Heart left ventricle (tissue), 16 donors: Measurements from ENCODE around the gene CERS3. TPM values are rescaled to one million over a fixed set of nuclear protein-coding genes. Genes with fewer than 3 reads are reported as not detected.

ENCODE experiments used
- ATAC-seq, 4 donors: fragments of 200-7000 bp; cut with Tn5 transposase; one replicate each; pipeline ENCODE4 v1.9.1; 2020 to 2022; ENCODE audit warnings: moderate library complexity in 4 of 4, mild to moderate bottlenecking in 3 of 4, moderate number of reproducible peaks in 1 of 4
- DNase-seq, 5 donors: peaks; one replicate each; pipeline ENCODE4 v3.0.0-alpha.2; 2020
- H3K27ac ChIP-seq, 12 donors: fragments of 200-600 bp; sonication (generic) in 4 of 12; one replicate each; pipeline versions ENCODE4 v1.5.0 to v1.8.0; 2016 to 2022; ENCODE audit warnings: mild to moderate bottlenecking in 2 of 12
- H3K27me3 ChIP-seq, 9 donors: fragments of 200-600 bp; sonication (generic) in 2 of 9; one replicate each; pipeline versions ENCODE4 v1.5.1 to v1.8.0; 2016 to 2022; ENCODE audit warnings: mild to moderate bottlenecking in 3 of 9
- H3K36me3 ChIP-seq, 9 donors: fragments of 200-600 bp; sonication (generic) in 2 of 9; one replicate each; pipeline versions ENCODE4 v1.5.0 to v1.8.0; 2018 to 2022; ENCODE audit warnings: mild to moderate bottlenecking in 2 of 9
- H3K4me1 ChIP-seq, 12 donors: fragments of 200-600 bp; sonication (generic) in 4 of 12; one replicate each; pipeline versions ENCODE4 v1.5.0 to v1.8.0; 2016 to 2022; ENCODE audit warnings: mild to moderate bottlenecking in 3 of 12
- H3K4me3 ChIP-seq, 12 donors: fragments of 200-600 bp; sonication (generic) in 4 of 12; one replicate each; pipeline versions ENCODE4 v1.5.0 to v1.8.0; 2017 to 2022; ENCODE audit warnings: mild to moderate bottlenecking in 9 of 12, moderate library complexity in 4 of 12
- H3K9me3 ChIP-seq, 12 donors: fragments of 200-600 bp; sonication (generic) in 4 of 12; one replicate each; pipeline versions ENCODE4 v1.5.0 to v1.8.0; 2016 to 2022; ENCODE audit warnings: mild to moderate bottlenecking in 1 of 12
- POLR2A ChIP-seq, 2 donors: fragments of 450-650 bp; IDR thresholded peaks; one replicate each; pipeline ENCODE4 v1.6.1; 2017; ENCODE audit warnings: antibody characterized with exemption in 2 of 2, mild to moderate bottlenecking in 2 of 2, moderate library complexity in 2 of 2
- WGBS, 4 donors: extraction: QIAGEN DNeasy Blood & Tissue Kit in 2 of 4; methylation state at CpG; one replicate each; pipeline versions ENCODE4 v1.1.5 to v1.1.7; 2013 to 2018; 5-methylcytosine and 5-hydroxymethylcytosine counted together
- intact Hi-C, 10 donors: fragments of 100-400 bp; cut with DNase I; formaldehyde crosslinking; loops; one replicate each; pipeline versions ENCODE4 v1.11.1 to v1.14.2; 2022
- polyA plus RNA-seq, 2 donors: library from polyadenylated mRNA; stranded (reverse); fragments of 200-250 nt; gene quantifications; one replicate each; pipeline ENCODE4 v1.2.3, GENCODE V29; 2013
- total RNA-seq, 9 donors: library from RNA; depleted of rRNA in 2 of 9; stranded (reverse); fragments of >200 nt in 2 of 9; fragmentation: NEBNext Ultra II Directional in 3 of 9; extraction: Animal tissue kit (Norgen Biotek cat#: 25700) in 3 of 9; gene quantifications; one replicate each; pipeline versions ENCODE4 v1.1.0 to v1.2.4, GENCODE V29; 2016 to 2023
- TF ChIP-seq, protein P1 (sequence below), 12 donors: fragments of 200-600 bp; sonication (generic) in 4 of 12; IDR thresholded peaks; one replicate each; pipeline versions ENCODE4 v1.5.0 to v1.8.0; 2018 to 2022; ENCODE audit warnings: antibody characterized with exemption in 12 of 12, mild to moderate bottlenecking in 5 of 12
- donor health status: ischemic (EF 13 %, LVEDD 7.1; RV severe dilation, severe dysfunction).
- donor health status: healthy with polysubstance abuse.
- donor health status: DM: no; HTN: yes; CAD: no.
- donor health status: DM: no; HTN: no; CAD: no.
- donor health status: ischemic (EF 25% LVEDD 6.9; RV normal size, moderate dysfunction).
- donor health status: ischemic (EF 25% LVEDD 5.7; RV mildly dilated, moderate dysfunction).
- donor health status: healthy.
- donor health status: DM: yes; HTN: yes; CAD: no.
- donor health status: ischemic (EF 35%, LVEDD 5.7; RV mildly dilated, moderate dysfunction).
- donor health status: nonischemic (EF 11% LVEDD 7.7; RV severe dilation, severe dysfunction).
- donor health status: DM: yes; HTN: yes; CAD: no.
- donor health status: PGD.
- donor health status: ischemic (EF 29% LVEDD 5.4; RV normal size, mild dysfunction).
- donor health status: nonischemic (EF 23%, LVEDD 6.1; RV moderate dilation, normal function).

CERS3 gene
- total and polyA plus RNA-seq, 11 donors = not detected

DNA sequence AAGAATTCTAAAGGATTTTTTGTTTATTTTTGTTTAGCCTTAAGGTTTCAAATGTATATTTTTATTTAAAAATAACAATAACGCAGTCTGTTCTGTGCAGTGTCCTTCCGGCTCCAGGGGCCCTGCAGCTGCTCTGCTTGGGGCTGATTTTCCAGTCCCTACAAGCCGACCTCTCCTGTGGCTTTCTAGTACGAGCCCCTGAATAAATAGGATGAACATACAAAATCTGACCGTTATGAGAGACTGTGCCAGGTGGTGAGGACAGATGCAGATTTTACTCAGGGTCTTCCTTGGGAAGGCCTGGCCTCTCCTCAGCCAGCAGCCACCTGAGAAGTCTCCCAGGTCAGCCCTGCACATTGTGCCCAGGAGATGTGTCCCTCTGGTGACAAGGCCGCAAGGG is 127.8 kb downstream of the CERS3 start:
- no peak for ATAC-seq
- WGBS, 4 donors = 79 to 90% (median 88%) methylated on average over 6 of the region's 6 CpGs
- no peak for TF ChIP-seq POLR2A (IDR thresholded peaks at IDR 0.05)
- TF ChIP-seq, protein P1, sequence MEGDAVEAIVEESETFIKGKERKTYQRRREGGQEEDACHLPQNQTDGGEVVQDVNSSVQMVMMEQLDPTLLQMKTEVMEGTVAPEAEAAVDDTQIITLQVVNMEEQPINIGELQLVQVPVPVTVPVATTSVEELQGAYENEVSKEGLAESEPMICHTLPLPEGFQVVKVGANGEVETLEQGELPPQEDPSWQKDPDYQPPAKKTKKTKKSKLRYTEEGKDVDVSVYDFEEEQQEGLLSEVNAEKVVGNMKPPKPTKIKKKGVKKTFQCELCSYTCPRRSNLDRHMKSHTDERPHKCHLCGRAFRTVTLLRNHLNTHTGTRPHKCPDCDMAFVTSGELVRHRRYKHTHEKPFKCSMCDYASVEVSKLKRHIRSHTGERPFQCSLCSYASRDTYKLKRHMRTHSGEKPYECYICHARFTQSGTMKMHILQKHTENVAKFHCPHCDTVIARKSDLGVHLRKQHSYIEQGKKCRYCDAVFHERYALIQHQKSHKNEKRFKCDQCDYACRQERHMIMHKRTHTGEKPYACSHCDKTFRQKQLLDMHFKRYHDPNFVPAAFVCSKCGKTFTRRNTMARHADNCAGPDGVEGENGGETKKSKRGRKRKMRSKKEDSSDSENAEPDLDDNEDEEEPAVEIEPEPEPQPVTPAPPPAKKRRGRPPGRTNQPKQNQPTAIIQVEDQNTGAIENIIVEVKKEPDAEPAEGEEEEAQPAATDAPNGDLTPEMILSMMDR (IDR thresholded peaks at IDR 0.05) = no peak

DNA sequence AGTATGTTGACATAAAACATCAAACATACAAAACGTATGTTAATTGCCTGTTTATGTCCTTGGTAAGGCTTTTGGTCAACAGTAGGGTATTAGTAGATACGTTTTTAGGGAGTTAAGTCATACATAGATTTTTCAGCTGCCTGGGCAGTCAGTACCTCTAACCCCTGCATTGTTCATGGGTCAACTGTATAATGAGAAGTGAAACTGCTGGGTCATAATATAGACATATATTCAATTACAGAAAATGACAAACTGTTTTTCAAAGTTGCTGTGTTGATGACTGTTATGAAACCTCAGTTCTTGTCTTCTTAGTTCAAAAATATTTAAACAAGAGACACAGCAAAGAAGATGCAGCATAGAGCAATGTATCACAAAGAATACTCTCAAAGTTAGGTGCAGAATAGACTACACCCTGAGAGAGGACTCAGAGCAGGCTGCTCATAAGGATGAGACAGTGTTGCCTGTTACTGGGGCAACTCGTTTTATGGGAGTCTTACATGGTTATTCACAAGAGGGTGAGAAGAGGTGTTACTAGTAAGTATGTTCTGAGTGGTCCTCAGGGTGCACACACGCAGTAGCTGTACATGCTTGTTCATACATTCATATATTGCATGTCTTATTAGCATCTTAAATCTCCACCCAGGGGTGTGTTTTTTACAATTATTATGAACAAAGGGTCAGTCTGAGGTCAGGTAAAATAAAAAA is 133.9 kb downstream of the CERS3 start:
- peaks cover 0 to 3% (median 0%) of the 10 kb centered on the region in 12 donors for H3K4me1 ChIP-seq
- H3K36me3 ChIP-seq = no peaks in the 10 kb centered on the region
- 49 to 61% (median 54%) methylated on average over 4 of the region's 4 CpGs for WGBS, 4 donors
- H3K27ac ChIP-seq = no peak overlapping the region
- intact Hi-C loops = no loop called here
- no peaks in the 10 kb centered on the region for H3K27me3 ChIP-seq
- ATAC-seq (no peak), DNase-seq (no peak)
- H3K9me3 ChIP-seq = no peaks in the 10 kb centered on the region
- TF ChIP-seq POLR2A (IDR thresholded peaks at IDR 0.05) = no peak
- TF ChIP-seq, protein P1 (IDR thresholded peaks at IDR 0.05) = no peak
- no peak overlapping the region for H3K4me3 ChIP-seq

More for the DNA sequence above, 127.8 kb downstream of the CERS3 start:
- no peak overlapping the region for H3K27ac ChIP-seq
- DNase-seq = no peak
- no peaks in the 10 kb centered on the region for H3K27me3 ChIP-seq
- H3K4me3 ChIP-seq = no peak overlapping the region
- no peaks in the 10 kb centered on the region for H3K36me3 ChIP-seq
- H3K4me1 ChIP-seq = no peaks in the 10 kb centered on the region
- intact Hi-C loops = no loop called here
- H3K9me3 ChIP-seq = peaks cover 0 to 16% (median 1%) of the 10 kb centered on the region in 12 donors

DNA sequence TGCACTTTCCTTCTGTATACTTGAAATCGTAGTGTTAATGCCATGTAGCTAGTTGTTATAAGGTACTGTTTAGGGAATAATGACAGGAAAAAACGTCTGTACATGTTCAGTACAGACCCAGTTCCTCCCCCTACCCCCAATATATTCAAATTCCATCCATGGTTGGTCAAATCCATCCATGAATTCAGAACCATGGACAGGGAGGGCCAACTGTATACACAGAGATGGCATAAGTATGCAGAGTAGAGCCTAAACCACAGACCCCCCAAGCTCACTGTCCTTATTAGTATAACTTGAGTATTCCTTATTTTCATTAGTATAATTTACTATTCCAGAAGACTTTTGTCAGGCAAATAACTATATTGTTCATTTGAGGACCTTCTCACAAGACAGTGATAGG is 135.7 kb downstream of the CERS3 start:
- WGBS, 4 donors = 60 to 64% (median 62%) methylated on average over 2 of the region's 2 CpGs
- intact Hi-C loops = no loop called here
- no peak for TF ChIP-seq POLR2A (IDR thresholded peaks at IDR 0.05)
- peaks cover 0 to 3% (median 0%) of the 10 kb centered on the region in 12 donors for H3K4me1 ChIP-seq
- no peaks in the 10 kb centered on the region for H3K36me3 ChIP-seq
- DNase-seq = no peak
- H3K27ac ChIP-seq = no peak overlapping the region
- H3K9me3 ChIP-seq = peaks cover 0 to 12% (median 0%) of the 10 kb centered on the region in 12 donors
- no peaks in the 10 kb centered on the region for H3K27me3 ChIP-seq
- no peak overlapping the region for H3K4me3 ChIP-seq
- no peak for ATAC-seq

DNA sequence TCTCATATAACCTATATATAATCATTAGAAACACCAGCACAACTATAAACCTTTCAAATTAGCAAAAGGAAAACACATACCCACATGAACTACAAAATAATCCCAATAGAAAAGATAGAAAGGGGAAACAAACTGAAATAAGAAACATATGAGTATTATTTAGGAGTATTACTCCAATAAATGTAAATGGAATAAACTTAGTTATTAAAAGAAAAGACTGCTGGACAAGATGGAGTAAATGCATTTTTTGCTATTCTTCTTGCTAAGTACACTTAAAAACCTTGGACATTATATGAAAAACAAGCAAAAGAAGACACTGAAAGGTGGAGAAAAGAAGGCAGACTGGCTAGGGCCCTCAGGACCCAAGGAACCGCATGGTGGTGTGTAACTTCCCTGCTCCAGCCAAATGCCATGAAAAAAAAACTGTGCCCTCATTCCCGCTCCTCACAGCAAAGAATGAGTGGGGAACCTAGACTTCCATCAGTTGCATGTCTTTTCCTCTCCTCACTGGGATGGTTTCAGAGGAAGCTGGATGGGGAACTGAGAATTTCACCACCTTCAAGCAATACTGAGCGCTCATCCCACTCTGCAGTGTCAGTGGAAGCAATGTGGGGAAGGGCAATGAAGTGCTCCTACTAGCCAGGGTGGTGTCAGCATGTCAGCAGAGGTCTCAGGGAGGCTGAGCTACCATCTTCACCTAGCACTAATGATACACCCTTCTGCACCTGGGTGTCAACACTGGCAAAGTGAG is 143.3 kb downstream of the CERS3 start:
- Histone ChIP-seq H3K4me1 (no peaks in the 10 kb centered on the region), H3K9me3 (peaks cover 0 to 51% (median 16%) of the 10 kb centered on the region in 12 donors), H3K27me3 (peaks cover 0 to 4% (median 0%) of the 10 kb centered on the region in 9 donors), H3K36me3 (no peaks in the 10 kb centered on the region), H3K4me3 (no peak overlapping the region), H3K27ac (no peak overlapping the region)
- 85 to 88% (median 87%) methylated on average over 3 of the region's 3 CpGs for WGBS, 4 donors
- ATAC-seq (no peak), DNase-seq (no peak)
- TF ChIP-seq, protein P1 (IDR thresholded peaks at IDR 0.05) = no peak
- TF ChIP-seq POLR2A (IDR thresholded peaks at IDR 0.05) = no peak
- intact Hi-C loops = no loop called here
